Upper lobe of left lung (tissue), 4 donors: ENCODE measurements around the gene CAMK2B.

Experiments
- EP300 ChIP-seq, 4 donors: sonication (generic); formaldehyde crosslinking; IDR thresholded peaks; one replicate each; pipeline ENCODE4 v1.5.1; 2017; ENCODE audit warnings: antibody characterized with exemption in 4 of 4, control low read depth in 2 of 4
- POLR2A ChIP-seq, 4 donors: fragments of 450-650 bp; IDR thresholded peaks; one replicate each; pipeline ENCODE4 v1.5.1; 2016 to 2017; ENCODE audit warnings: antibody characterized with exemption in 4 of 4, mild to moderate bottlenecking in 2 of 4

GRCh38 chr7:44280636-44280992 lies 44.8 kb downstream of the CAMK2B start:
- TF ChIP-seq POLR2A (IDR thresholded peaks at IDR 0.05) (no peak), EP300 (IDR thresholded peaks at IDR 0.05) (no peak)
